GM19023 (cell line): ENCODE results near the gene TNNI2.

Experiments used
- ATAC-seq: cut with Tn5 transposase; IDR thresholded peaks from one replicate; pipeline ENCODE4 v1.9.1; 2021; ENCODE audit warnings: mild to moderate bottlenecking, moderate library complexity; ENCODE audit not compliant: unreplicated experiment

Gene TNNI2

DNA sequence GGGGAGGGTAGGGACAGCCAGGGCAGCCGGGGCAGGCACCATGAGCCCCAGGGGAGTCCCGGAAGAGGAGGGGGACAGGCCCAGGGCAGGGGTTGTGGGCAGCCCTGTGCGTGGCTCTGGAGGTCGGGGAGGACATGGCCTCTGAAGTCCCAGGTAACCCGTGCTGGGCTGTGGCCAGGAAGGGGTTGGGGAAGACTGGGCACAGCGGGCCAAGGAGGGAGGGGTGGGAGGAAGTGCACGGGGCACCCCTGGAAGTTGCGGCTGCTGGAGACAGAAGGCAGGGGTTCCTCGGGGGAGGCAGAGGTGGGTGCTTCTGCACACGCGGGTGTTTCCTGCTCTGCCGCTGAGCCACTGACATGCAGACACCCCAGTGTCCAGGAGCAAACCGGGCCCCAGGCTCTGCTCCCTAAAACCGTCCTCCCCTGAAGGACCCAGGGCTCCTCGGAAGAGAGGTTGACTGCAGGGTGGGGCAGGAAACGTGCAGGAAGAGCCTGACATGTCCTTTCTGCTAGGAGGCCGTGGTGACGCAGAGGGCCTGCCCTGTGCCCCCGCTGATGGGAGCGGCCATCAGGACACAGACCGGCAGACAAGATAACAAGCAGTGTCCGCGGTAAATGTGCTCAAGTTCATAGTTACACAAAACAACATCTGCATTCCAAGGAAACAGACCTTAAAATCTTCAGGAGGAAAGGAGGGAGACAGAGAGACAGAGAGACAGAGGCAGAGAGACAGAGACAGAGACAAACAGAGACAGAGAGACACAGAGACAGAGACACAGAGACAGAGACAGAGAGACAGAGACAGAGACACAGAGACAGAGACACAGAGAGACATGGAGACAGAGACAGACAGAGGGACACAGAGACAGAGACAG lies 5.7 kb downstream of the TNNI2 start:
- no peak for ATAC-seq

- no peak for ATAC-seq
Observed at GRCh38 chr11:1845095-1845429, 6.3 kb downstream of the TNNI2 start.

- no peak for ATAC-seq
Observed at GRCh38 chr11:1845561-1846452, 7.0 kb downstream of the TNNI2 start.

DNA sequence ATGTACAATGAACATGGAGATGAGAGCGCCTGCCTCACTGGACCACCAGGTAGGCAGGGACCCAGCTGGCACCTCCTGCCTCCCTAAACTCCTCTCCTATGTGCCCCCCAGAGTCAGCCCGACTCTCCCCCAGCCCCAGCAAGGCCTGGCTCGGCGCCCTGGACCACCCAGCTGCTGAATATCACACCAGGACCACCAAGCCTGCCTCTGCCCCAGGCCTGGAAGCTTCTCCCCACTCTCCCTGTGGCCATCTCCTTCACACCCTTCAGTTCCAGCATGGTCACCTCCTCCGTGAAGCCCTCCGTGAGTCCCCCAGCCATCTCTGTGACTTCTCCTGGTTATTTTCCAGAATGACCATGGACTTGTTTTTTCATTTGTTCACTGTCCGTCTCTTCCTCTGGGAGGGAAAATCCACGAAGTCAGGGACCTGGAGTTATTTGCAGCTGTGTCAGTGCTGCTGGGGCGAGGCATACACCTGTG lies 7.7 kb downstream of the TNNI2 start:
- no peak for ATAC-seq

DNA sequence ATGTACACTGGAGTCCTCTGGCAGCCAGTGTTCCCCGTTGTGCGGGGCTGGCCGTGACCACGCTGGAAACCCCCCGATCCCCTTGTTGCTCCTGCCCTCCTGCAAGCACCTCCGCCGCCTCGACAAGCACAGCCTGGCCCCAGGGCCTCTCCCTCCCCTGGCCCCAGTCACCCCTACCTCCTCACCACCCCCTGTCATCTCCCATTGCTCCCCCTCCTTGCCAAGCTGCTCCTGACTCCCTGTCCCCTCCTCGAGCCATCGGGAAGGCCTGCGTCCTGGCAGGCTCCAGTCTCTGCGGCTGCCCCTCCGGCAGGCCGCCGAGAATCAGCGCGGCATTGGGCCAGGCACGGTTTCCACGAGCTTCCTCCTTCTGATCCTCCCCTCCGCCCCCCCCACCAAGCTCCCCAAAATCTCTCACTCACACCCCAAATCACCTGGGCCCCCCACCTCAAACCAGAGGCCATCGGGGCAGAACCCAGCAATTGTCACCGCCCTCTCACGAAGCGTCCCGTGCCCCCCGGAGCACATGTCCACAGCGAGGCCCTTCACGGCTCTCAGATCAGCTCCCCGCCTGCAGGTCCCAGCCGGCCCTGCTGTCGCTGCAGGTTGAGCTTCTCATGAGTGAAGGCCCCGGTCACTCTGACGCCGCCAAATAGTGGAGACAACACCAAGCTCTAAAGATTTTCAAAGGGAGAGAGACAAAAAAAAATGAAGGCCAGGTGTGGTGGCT lies 8.4 kb downstream of the TNNI2 start:
- ATAC-seq, result no peak

GRCh38 chr11:1847926-1848639 lies 9.3 kb downstream of the TNNI2 start:
- ATAC-seq, result no peak

DNA sequence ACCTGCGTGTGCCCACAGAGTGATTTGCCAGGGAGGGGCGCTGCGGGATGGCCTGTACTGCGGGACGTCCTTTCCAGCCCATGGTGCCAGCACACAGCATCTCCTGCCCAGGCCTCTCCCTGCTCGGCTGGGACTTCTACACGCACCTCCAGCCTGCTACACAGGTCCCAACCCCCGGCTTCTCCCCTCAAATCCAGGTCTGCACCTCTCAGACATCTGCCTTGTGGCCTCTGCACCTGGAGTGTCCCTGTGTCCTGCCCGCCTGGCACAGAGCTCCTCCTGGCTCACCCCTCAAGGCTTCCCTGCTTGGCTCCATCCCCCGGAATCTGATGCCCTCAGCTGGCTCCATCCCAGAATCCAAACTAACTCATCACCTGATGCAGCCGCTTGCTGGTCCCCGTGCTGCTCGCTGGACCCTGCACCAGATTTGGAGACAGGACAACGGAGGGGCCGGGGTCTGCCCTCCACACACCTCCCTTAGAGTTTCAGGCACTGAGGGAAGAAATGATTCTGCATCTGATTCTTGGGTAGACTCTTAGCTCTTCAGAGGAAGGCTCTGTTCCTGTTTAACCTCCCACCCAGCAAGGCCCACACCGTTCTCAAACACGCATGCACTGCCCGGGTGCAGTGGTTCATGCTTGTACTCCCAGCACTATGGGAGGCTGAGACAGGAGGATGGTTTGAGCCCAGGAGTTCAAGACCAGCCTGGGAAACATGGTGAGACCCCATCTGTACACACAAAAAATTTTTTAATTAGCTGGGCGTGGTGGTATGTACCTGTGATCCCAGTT lies 10.1 kb downstream of the TNNI2 start:
- no peak for ATAC-seq

- ATAC-seq, result no peak
Observed at GRCh38 chr11:1851468-1852180, 12.8 kb downstream of the TNNI2 start.

DNA sequence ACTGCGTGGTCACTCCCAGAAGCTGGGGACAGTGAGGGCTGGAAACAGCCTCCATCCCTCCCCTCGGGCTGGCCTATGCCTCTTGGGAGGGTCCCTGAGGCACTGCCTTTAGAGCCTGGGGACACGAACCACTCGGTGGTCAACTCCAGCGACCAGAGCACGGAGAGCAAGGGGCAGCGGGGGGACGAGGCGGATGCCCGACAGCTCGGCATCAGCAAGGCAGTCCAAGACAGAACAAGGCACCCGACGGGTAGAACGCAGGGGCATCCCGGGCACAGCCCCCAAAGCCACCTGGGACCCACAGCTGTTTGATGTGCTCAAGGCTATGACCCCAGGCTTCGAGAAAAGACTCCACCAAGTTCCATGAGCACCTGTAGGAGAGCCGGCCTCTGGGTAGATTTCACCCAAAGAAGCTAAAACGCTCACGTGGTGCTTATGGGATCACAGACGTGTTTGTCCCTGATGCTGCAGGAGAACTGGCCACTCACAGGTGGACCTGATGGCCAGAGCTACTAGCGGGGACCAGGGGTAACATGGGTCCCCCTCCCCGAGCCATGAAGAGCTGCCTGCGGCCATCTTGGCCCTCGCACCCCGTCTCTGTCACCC lies 13.6 kb downstream of the TNNI2 start:
- ATAC-seq, result no peak

GRCh38 chr11:1852877-1853276 lies 14.1 kb downstream of the TNNI2 start, which contains the start of gene LSP1:
Gene LSP1 (plus strand): TSS chr11:1853084. CDS start chr11:1853145, 61 bp downstream.
- ATAC-seq, result peak; percentile 47

- no peak for ATAC-seq
Observed at GRCh38 chr11:1853376-1854131, 14.8 kb downstream of the TNNI2 start.

DNA sequence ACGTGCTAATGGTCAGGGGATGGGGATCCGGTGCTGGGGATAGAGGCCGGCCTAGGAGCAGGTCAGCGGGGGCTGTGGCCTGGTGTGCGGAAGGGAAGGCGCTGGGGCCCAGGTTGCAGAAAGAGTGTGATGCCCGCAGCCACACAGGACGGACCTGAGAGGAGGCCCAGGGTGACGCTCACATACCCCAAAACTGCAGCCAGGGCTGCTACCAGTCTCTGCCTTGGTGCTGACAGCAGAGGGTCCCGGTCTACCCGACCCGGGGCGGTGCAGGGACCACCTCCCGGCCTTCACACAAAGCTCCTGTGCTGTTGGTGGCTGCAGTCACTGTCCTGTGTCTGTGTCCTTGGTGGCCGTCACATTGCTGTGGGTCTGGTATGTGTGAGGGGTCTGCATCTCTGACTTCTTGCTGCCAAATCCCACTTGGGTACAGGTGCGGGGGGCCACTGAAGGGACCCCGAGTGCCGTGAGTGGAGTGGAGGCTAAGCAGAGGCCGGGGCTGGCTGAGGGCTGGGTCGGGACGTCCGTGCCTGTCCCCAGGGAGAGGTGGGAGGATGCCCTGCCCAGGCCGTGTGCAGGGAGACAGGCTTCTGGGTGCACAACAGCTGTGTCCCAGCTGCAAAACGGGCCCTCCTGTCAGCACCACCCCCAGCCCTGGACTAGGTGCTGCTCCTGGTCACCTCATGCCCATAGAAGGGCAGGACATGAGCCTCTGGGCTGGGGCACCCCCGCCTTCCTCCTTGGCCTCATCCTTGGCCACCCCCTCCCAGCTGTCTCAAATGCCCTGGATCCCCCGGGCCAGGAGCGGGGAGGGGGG lies 15.6 kb downstream of the TNNI2 start:
- ATAC-seq, result peak; percentile 31

- peak; percentile 38 for ATAC-seq
Observed at GRCh38 chr11:1854949-1855885, 16.4 kb downstream of the TNNI2 start.

- ATAC-seq, result no peak
Observed at GRCh38 chr11:1855886-1856265, 17.1 kb downstream of the TNNI2 start.

DNA sequence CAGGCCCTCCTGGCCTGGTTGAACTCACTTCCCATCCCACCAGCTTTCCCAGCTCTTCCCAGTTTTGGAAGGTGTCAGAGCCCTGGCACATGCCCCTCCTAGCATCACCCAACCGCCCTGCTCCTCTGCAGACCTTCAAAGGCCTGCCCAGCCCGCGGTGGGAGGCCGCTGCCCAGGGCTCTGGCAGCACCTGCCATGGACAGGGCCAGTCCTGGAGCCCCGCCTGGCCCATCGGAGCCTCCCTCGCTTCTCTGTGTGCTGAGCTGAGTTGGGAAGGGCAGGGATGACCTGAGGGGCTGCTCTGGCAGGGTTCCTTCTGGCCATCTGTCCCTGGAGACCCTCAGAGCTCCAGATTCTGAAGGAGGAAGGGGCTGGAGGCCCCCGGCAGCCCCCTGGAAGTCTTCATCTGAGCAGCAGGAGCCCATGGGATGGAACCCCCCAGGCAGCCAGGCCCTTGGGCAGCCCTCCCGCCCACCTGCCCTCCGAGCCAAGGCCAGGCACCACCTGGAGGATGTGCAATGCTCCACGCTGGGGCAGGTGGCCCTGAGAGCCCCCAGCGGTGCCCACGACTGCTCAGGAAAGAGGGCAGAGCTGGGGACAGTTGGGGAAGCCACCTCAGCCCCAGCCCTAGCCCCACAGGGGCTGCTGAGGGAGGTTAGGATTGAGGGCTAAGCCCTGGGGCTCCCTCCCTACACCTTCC lies 17.7 kb downstream of the TNNI2 start:
- ATAC-seq, result no peak
